ENCODE measurements around the gene RUFY1. TPM values are rescaled to one million over a fixed set of nuclear protein-coding genes. Genes with fewer than 3 reads are reported as not detected.
A peak's percentile ranks its signal among the peaks of the same experiment; 100 is the strongest.

The RUFY1 gene
- total and polyA plus RNA-seq, 10 of the 15 experiments (the other 5 are each of a cell fraction or from before 2014, with no cell fraction given): 5.7 to 36.3 (median 24.5) TPM

DNA sequence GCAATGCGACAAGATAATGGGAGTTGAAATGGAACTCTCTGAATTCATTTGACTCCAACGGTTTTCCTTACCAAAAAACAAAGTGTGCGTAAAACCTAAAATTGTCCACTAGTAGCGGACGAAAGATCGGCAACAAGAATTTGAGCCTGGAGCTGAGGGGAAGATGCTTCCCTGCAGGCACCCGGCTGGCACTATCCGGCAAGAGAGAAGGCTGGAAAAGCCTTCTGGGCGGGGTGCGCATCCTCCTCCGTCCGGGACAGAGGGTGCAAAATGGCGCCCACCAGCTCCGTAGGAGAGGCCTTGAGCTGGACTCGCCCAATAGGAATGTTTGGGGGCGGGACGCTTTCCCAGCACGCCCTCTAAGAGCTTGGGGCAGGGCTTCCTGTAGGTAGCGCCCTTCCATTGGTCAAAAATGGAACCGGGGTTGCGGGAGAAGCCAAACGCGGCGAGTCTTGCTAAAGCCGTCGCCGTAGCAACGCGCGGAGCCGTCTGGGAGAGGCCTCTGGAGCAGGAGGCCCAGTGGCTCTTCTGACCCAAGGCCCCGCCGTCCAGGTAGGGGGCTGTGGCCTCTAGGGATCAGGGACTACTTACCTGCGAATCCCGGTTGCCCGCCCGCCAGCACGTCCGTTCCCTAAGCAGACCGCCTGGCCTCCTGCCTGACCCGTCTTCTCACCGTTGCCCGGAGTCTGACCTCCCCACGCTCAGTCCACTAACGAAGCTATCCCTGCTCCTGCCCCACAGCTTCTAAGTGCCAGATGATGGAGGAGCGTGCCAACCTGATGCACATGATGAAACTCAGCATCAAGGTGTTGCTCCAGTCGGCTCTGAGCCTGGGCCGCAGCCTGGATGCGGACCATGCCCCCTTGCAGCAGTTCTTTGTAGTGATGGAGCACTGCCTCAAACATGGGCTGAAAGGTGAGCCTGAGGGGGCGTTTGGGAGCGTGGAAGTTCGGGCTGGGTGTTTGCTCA lies 9.2 kb downstream of the RUFY1 start:
- ChIA-PET POLR2A (interaction anchor here (1.0 to 1.6 kb wide), 5 partner anchors 9 to 138 kb away, joined by 3 to 9 read pairs (median 7); partner anchors contain the start of genes HNRNPH1 and RUFY1), RAD21 (ENCODE audit: unreplicated experiment) (interaction anchor here (1.0 to 1.6 kb wide), 2 partner anchors 9 to 15 kb away, joined by 9 read pairs; partner anchors contain the start of gene RUFY1), CTCF (interaction anchor here (0.6 kb wide), 1 partner anchor 67 kb away, joined by 3 read pairs; no protein-coding TSS in a partner anchor), SMC1A (ENCODE audit: uncharacterized antibody, unreplicated experiment) (interaction anchor here (1.0 to 1.3 kb wide), 3 partner anchors 9 to 64 kb away, joined by 3 to 6 read pairs (median 4); partner anchors contain the start of genes HNRNPH1 and RUFY1)
- peak; percentile 100 for ATAC-seq
- peaks cover 15% of the 10 kb centered on the region for H3K79me2 ChIP-seq (ENCODE audit: control insufficient read depth, insufficient read depth, low read length)
- H3K4me3 ChIP-seq: peak overlapping the region; percentile 68
- intact Hi-C loops (cut with micrococcal nuclease; ENCODE audit: unreplicated experiment): loop anchor here (5.0 to 10.0 kb wide), 2 partner anchors 63 to 935 kb away; partner anchors contain the start of genes CLK4 and HNRNPH1
- H4K20me1 ChIP-seq (ENCODE audit: control insufficient read depth, insufficient read depth): no peaks in the 10 kb centered on the region
- in situ Hi-C loops (cut with MboI): loop anchor here (10.0 kb wide), 1 partner anchor 1445 kb away; the partner anchor contains the start of gene N4BP3
- H3K27ac ChIP-seq (ENCODE audit: control insufficient read depth, insufficient read depth): peak overlapping the region; percentile 67
- H3K36me3 ChIP-seq (ENCODE audit: control insufficient read depth in 2 of 2, insufficient read depth in 2 of 2, low read length in 1 of 2): peaks cover 0 to 12% of the 10 kb centered on the region in 2 experiments; a peak in 2 of 4 replicates
- H2AFZ ChIP-seq (ENCODE audit: control insufficient read depth, low read depth, low read length): peak overlapping the region; percentile 79
- BruUV-seq (replicated peaks): no TSS peak
- peak; percentile 80 for DNase-seq (ENCODE audit: low read depth, low spot score)
- 12% methylated on average over 49 of the region's 52 CpGs for WGBS (ENCODE audit: insufficient coverage, insufficient replicate concordance, low lambda C conversion rate, missing lambda C conversion rate)
- H3K9me3 ChIP-seq (replicated peaks; ENCODE audit: control insufficient read depth, insufficient read depth, low read length): no peaks in the 10 kb centered on the region
- peak; percentile 92 for FAIRE-seq
- H3K4me1 ChIP-seq (ENCODE audit: control insufficient read depth, insufficient read depth, low read length): peaks cover 3% of the 10 kb centered on the region
- H3K27me3 ChIP-seq (replicated peaks in 1 of 2; ENCODE audit: control insufficient read depth in 2 of 2, insufficient read depth in 2 of 2, low read length in 1 of 2): no peaks in the 10 kb centered on the region
- H3K4me2 ChIP-seq (ENCODE audit: control insufficient read depth, insufficient read depth): peak overlapping the region; percentile 85
- H3K9ac ChIP-seq (ENCODE audit: control insufficient read depth, insufficient read depth, low read length): peak overlapping the region; percentile 80
- TF ChIP-seq HCFC1 (IDR thresholded peaks at IDR 0.05; ENCODE audit: low read length) (no peak), NFYB (IDR thresholded peaks at IDR 0.05; ENCODE audit: insufficient read depth, low read depth, low read length) (peak; percentile 88), NKRF (conservative IDR thresholded peaks at IDR 0.05) (peak; percentile 48; the same call in 1 of the 2 replicates), HSF1 (IDR thresholded peaks at IDR 0.05; ENCODE audit: low read depth, low read length) (no peak), EP300 (IDR thresholded peaks at IDR 0.05; ENCODE audit: borderline replicate concordance in 1 of 2, control insufficient read depth in 1 of 2, low read depth in 2 of 2, low read length in 2 of 2) (no peak), ATF2 (IDR thresholded peaks at IDR 0.05; ENCODE audit: low read length) (no peak), TARDBP (IDR thresholded peaks at IDR 0.05; ENCODE audit: borderline replicate concordance) (no peak), IRF4 (IDR thresholded peaks at IDR 0.05; ENCODE audit: low read depth, low read length) (no peak), EGR1 (IDR thresholded peaks at IDR 0.05; ENCODE audit: borderline replicate concordance in 1 of 2, low read depth in 2 of 2, low read length in 2 of 2) (no peak), PML (IDR thresholded peaks at IDR 0.05; ENCODE audit: low read length) (peak; percentile 78), RELA (IDR thresholded peaks at IDR 0.05; ENCODE audit: borderline replicate concordance, partially characterized antibody) (no peak), NFXL1 (IDR thresholded peaks at IDR 0.05; ENCODE audit: borderline replicate concordance) (no peak), PKNOX1 (IDR thresholded peaks at IDR 0.05) (no peak)

Measured in GM12878 (cell line).